Hepatocyte (in vitro differentiated cells): ENCODE measurements around the gene PCYOX1L.

Experiments used
- EZH2 ChIP-seq: fragments of 200-600 bp; sonication (generic); IDR thresholded peaks from 2 replicates; pipeline ENCODE4 v1.6.1; 2016; ENCODE audit warnings: antibody characterized with exemption, mild to moderate bottlenecking, borderline replicate concordance
- EZH2phosphoT487 ChIP-seq: fragments of 200-600 bp; sonication (generic); IDR thresholded peaks from one replicate; pipeline ENCODE4 v1.6.1; 2018; ENCODE audit warnings: antibody characterized with exemption, mild to moderate bottlenecking, low read depth, moderate library complexity; ENCODE audit not compliant: unreplicated experiment, severe bottlenecking
- TF ChIP-seq, protein P1 (sequence below): fragments of 200-600 bp; sonication (generic); IDR thresholded peaks from 2 replicates; pipeline ENCODE4 v1.5.1; 2016; ENCODE audit warnings: antibody characterized with exemption, mild to moderate bottlenecking; ENCODE audit not compliant: poor library complexity

DNA sequence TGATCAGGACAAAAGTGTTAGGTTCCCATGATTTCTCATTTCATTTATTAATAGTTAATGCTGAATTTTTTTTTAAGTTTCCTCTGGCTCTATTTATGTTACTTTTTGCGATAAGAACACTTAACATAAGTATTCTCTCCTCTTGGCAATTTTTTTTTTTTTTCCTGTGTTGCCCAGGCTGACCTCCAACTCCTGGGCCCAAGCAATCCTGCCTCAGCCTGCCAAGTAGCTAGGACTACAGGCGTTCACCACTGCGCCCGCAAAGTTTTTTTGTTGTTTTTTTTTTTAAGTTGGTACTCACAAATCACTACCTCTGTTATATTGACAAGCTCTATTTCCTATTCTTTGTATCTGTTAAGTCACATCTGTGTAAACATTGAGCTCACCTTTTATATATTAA lies 5.7 kb upstream of the PCYOX1L start:
- TF ChIP-seq, protein P1, sequence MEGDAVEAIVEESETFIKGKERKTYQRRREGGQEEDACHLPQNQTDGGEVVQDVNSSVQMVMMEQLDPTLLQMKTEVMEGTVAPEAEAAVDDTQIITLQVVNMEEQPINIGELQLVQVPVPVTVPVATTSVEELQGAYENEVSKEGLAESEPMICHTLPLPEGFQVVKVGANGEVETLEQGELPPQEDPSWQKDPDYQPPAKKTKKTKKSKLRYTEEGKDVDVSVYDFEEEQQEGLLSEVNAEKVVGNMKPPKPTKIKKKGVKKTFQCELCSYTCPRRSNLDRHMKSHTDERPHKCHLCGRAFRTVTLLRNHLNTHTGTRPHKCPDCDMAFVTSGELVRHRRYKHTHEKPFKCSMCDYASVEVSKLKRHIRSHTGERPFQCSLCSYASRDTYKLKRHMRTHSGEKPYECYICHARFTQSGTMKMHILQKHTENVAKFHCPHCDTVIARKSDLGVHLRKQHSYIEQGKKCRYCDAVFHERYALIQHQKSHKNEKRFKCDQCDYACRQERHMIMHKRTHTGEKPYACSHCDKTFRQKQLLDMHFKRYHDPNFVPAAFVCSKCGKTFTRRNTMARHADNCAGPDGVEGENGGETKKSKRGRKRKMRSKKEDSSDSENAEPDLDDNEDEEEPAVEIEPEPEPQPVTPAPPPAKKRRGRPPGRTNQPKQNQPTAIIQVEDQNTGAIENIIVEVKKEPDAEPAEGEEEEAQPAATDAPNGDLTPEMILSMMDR, result no peak
- TF ChIP-seq EZH2phosphoT487 (no peak), EZH2 (no peak)
